GM21723 (cell line): ENCODE results near the gene PLXNA1.

ENCODE experiments used
- ATAC-seq: cut with Tn5 transposase; IDR thresholded peaks from one replicate; pipeline ENCODE4 v1.9.1; 2021; ENCODE audit warnings: mild to moderate bottlenecking, moderate library complexity; ENCODE audit not compliant: unreplicated experiment

PLXNA1 gene

GRCh38 chr3:126985132-126985985 is 2.4 kb downstream of the PLXNA1 start:
- ATAC-seq = no peak

GRCh38 chr3:126986001-126986400 is 3.1 kb downstream of the PLXNA1 start:
- no peak for ATAC-seq

GRCh38 chr3:126987129-126987528 is 4.2 kb downstream of the PLXNA1 start:
- no peak for ATAC-seq

- no peak for ATAC-seq
Measured at GRCh38 chr3:126987596-126987995, 4.7 kb downstream of the PLXNA1 start.

- ATAC-seq = no peak
Measured at GRCh38 chr3:126988451-126989021, 5.6 kb downstream of the PLXNA1 start.

GRCh38 chr3:126989316-126990023 is 6.6 kb downstream of the PLXNA1 start:
- no peak for ATAC-seq

GRCh38 chr3:126990024-126990700 is 7.2 kb downstream of the PLXNA1 start:
- ATAC-seq = no peak

- ATAC-seq = no peak
Measured at GRCh38 chr3:126990890-126991289, 8.0 kb downstream of the PLXNA1 start.

GRCh38 chr3:126991366-126992200 is 8.7 kb downstream of the PLXNA1 start:
- ATAC-seq = no peak

GRCh38 chr3:126992216-126992615 is 9.3 kb downstream of the PLXNA1 start:
- no peak for ATAC-seq

GRCh38 chr3:126992776-126993175 is 9.9 kb downstream of the PLXNA1 start:
- no peak for ATAC-seq

GRCh38 chr3:126993436-126993835 is 10.5 kb downstream of the PLXNA1 start:
- ATAC-seq = no peak

GRCh38 chr3:126994661-126995245 is 11.8 kb downstream of the PLXNA1 start:
- ATAC-seq = no peak

- no peak for ATAC-seq
Measured at GRCh38 chr3:126995254-126995780, 12.4 kb downstream of the PLXNA1 start.

- no peak for ATAC-seq
Measured at GRCh38 chr3:126995926-126996512, 13.1 kb downstream of the PLXNA1 start.

- ATAC-seq = no peak
Measured at GRCh38 chr3:126996905-126997304, 14.0 kb downstream of the PLXNA1 start.

- ATAC-seq = no peak
Measured at GRCh38 chr3:126997455-126998038, 14.6 kb downstream of the PLXNA1 start.

- ATAC-seq = no peak
Measured at GRCh38 chr3:126998320-126998719, 15.4 kb downstream of the PLXNA1 start.

- no peak for ATAC-seq
Measured at GRCh38 chr3:126998728-126999127, 15.8 kb downstream of the PLXNA1 start.
